ENCODE data around the gene CTF1. TPM values are rescaled to one million over a fixed set of nuclear protein-coding genes. Genes with fewer than 3 reads are reported as not detected.
"Not testable (repeated sequence)": the region's sequence is repeated elsewhere in the genome, so short reads cannot be mapped to it uniquely, and the experiment has no call there.

CTF1 gene
- total RNA-seq: 0.22 and 0.40 TPM in 2 replicates

- DNase-seq (ENCODE audit: low read depth in 2 of 2): peak; percentile 22 to 44
Measured at GRCh38 chr16:30896261-30896888, at the start of gene CTF1. Gene CTF1, plus strand, starts transcription at chr16:30896614. Its CDS starts 30 bp downstream, at chr16:30896644.

GRCh38 chr16:30846649-30847402, 49.6 kb upstream of the CTF1 start:
- DNase-seq (ENCODE audit: low read depth in 2 of 2): no peak

- DNase-seq (ENCODE audit: low read depth in 2 of 2): no peak
Measured at GRCh38 chr16:30850246-30850645, 46.2 kb upstream of the CTF1 start.

- DNase-seq (ENCODE audit: low read depth in 2 of 2): no peak
Measured at GRCh38 chr16:30853758-30854157, 42.7 kb upstream of the CTF1 start.

- DNase-seq (ENCODE audit: low read depth in 2 of 2): no peak
Measured at GRCh38 chr16:30858111-30858495, 38.3 kb upstream of the CTF1 start.

GRCh38 chr16:30858829-30859423, 37.5 kb upstream of the CTF1 start:
- DNase-seq (ENCODE audit: low read depth in 2 of 2): no peak

- DNase-seq (ENCODE audit: low read depth in 2 of 2): not testable (repeated sequence)
Measured at GRCh38 chr16:30860729-30861128, 35.7 kb upstream of the CTF1 start.

- DNase-seq (ENCODE audit: low read depth in 2 of 2): not testable (repeated sequence)
Measured at GRCh38 chr16:30863178-30863577, 33.2 kb upstream of the CTF1 start.

- DNase-seq (ENCODE audit: low read depth in 2 of 2): no peak
Measured at GRCh38 chr16:30866031-30866430, 30.4 kb upstream of the CTF1 start.

- peak in 1 of 2 donors; percentile 12 for DNase-seq (ENCODE audit: low read depth in 2 of 2)
Measured at GRCh38 chr16:30867747-30868146, 28.7 kb upstream of the CTF1 start.

- DNase-seq (ENCODE audit: low read depth in 2 of 2): no peak
Measured at GRCh38 chr16:30870904-30871303, 25.5 kb upstream of the CTF1 start.

GRCh38 chr16:30874244-30874820, 22.1 kb upstream of the CTF1 start:
- no peak for DNase-seq (ENCODE audit: low read depth in 2 of 2)

- DNase-seq (ENCODE audit: low read depth in 2 of 2): peak; percentile 93 to 94
Measured at GRCh38 chr16:30874821-30875717, 21.3 kb upstream of the CTF1 start.

- DNase-seq (ENCODE audit: low read depth in 2 of 2): peak; percentile 40 to 49
Measured at GRCh38 chr16:30875871-30876801, 20.3 kb upstream of the CTF1 start.

- DNase-seq (ENCODE audit: low read depth in 2 of 2): no peak
Measured at GRCh38 chr16:30876867-30877266, 19.5 kb upstream of the CTF1 start.

- DNase-seq (ENCODE audit: low read depth in 2 of 2): no peak
Measured at GRCh38 chr16:30882429-30883310, 13.7 kb upstream of the CTF1 start.

GRCh38 chr16:30884760-30885159, 11.7 kb upstream of the CTF1 start:
- no peak for DNase-seq (ENCODE audit: low read depth in 2 of 2)

GRCh38 chr16:30885196-30885595, 11.2 kb upstream of the CTF1 start:
- DNase-seq (ENCODE audit: low read depth in 2 of 2): no peak

GRCh38 chr16:30886145-30886544, 10.3 kb upstream of the CTF1 start:
- DNase-seq (ENCODE audit: low read depth in 2 of 2): no peak

All from lung microvascular endothelial cell (primary cell).